GM18508 (cell line): Measurements from ENCODE around the gene MCAM.

Experiments
- ATAC-seq: cut with Tn5 transposase; IDR thresholded peaks from one replicate; pipeline ENCODE4 v1.9.1; 2021; ENCODE audit warnings: moderate number of reproducible peaks; ENCODE audit not compliant: insufficient read depth, unreplicated experiment

MCAM gene, protein sequence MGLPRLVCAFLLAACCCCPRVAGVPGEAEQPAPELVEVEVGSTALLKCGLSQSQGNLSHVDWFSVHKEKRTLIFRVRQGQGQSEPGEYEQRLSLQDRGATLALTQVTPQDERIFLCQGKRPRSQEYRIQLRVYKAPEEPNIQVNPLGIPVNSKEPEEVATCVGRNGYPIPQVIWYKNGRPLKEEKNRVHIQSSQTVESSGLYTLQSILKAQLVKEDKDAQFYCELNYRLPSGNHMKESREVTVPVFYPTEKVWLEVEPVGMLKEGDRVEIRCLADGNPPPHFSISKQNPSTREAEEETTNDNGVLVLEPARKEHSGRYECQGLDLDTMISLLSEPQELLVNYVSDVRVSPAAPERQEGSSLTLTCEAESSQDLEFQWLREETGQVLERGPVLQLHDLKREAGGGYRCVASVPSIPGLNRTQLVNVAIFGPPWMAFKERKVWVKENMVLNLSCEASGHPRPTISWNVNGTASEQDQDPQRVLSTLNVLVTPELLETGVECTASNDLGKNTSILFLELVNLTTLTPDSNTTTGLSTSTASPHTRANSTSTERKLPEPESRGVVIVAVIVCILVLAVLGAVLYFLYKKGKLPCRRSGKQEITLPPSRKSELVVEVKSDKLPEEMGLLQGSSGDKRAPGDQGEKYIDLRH

GRCh38 chr11:119316729-119317591, at the start of gene MCAM:
Gene MCAM, minus strand, starts transcription at chr11:119317130. Its CDS starts 29 bp downstream, at chr11:119317101.
- ATAC-seq = no peak

- ATAC-seq = no peak
Measured at GRCh38 chr11:119365071-119365591, 48.2 kb upstream of the MCAM start.

GRCh38 chr11:119363851-119364590, 47.1 kb upstream of the MCAM start:
- no peak for ATAC-seq

DNA sequence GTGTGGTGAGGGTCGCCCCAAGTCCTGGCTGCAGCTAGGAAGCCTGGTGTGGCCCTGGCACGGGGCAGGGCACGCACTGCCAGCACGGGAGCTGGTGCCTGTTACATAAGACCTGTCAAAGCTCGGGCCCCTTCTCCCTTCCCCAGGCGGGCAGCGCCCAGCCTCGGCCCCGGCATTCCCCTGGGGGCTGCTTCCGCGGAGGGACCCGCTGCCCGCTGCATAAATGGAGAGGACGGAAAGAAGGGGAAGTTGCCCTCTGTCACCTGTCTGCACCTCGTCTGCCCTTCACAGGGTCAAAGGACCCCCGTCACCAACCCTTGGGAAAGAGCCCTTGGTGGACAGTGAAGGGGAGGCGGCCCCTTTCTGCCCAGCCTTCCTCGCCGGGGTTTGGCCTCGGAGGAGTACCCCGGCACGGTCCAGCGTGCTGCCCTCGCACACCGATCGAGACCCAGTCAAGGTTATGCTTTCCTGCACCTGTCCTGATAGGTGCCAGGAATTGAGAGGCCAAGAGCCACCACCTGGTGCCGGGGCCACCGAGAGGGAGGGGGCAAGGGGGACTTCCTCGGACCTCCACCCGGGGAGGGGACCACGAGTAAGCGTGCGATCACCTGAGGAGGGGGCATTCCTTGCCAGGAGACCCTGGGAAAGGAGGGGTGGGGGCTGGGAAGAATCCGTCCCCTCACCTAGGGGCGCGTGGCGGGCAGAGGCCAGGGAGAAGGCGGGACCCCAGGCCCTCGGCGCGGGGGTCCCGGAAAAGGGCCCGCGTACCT, 46.3 kb upstream of the MCAM start:
- ATAC-seq = no peak

DNA sequence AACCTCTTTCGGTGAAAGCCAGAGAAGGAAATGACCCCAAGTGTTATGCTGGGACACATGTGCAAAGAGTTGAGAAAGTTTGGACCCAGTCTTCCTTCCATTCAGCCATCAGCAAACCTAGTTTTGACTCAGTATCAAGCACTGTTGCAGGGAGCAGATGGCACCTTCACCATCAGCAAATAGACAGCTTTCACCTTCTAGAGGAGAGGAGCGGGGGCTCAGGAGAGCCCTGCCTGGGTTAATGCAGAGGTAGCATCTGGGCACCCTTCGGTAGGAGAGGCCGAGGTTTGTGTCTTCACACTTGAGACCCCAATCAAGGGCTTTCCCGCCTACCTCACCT, 45.8 kb upstream of the MCAM start:
- ATAC-seq = no peak

DNA sequence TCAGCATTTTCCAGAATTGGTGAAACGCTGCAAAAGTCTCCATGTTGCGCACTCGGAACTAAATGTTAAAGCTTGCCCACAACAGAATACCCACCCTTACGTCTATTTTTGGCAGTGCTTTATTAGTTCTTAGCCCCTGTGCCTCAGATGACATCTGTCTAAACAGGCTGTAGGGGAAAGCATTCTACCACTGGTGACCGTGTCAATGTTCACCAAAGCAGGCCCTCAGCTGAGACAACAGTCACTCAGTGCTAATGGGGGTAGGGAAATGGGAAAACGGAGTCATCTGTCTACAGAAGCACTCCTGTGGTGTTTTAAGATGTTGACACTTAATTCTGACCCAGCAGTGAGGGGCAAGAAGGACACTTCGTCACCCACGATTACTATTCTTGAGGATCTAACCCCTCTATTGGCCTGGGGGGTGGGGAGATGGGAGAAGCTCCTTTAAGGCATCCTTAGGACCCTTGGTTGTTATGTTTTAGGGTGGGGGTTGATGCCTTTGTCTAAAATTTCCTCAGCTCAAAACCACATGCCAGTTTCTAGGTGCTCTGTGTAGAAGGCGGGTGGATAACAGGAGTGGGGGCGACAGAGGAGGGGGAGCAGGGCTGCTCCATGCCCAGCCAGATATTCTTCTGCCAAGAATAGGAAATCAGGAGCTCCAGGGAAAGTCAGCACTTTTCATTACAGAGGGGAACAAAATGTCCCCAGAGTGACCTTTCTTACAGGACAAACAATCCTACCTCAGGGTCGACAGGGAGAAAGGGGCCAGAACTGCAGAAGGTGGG, 45.2 kb upstream of the MCAM start:
- no peak for ATAC-seq

DNA sequence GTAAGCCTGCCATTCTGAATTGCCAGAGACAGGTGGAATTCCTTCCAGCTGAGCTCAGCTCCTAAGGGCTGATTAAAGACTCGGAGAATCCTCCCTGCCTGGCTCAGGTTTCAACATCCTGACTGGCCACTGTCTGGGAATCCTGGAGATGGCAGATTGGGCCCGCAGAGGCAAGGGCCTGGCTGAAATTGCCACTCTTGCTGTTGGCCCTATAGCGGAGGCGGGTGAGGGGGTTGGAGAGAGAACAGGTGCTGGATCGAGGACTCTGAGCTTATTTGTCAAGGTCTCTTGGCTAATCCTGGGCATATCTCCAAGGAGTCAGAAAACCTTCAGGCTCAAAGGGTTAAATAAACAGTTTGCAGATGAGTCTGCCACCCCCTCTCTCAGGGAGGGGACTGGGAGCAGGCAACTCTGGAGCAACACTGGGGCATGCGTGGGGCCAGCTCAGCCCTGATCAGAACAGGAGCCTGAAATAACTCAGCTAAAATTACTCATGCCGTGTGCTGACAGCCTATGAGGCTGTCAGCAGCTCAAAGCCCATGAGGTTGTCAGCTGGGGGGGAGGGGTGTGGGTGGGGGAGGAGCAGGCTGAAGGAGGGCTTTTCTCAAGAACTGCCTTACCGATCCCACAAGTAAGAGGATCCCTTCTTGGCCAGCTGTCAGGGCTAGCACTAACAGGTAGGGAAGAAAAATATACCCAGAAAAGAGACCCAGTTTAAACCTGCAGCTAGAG, 44.3 kb upstream of the MCAM start:
- no peak for ATAC-seq

- ATAC-seq = no peak
Measured at GRCh38 chr11:119359365-119360214, 42.7 kb upstream of the MCAM start.

DNA sequence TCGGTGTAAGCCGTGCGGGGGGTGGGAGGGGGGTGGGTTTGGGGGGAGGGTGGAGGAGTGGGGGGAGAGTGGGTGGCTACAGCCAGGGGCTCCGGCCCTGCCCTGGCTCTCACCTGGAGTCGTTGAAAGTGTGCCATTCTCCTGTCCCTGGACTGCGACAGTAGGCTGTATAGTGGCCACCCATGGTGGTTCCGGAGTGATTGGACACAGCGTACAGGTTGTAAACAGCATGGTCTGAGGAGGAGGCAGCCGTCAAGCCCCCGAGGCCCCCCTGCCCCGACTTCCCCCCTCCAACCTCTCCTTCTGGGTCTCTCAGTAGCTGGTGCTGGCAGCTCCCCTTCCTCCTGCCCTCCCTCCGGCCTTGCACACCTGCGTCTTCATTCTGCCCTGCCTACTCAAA, 40.1 kb upstream of the MCAM start:
- no peak for ATAC-seq

DNA sequence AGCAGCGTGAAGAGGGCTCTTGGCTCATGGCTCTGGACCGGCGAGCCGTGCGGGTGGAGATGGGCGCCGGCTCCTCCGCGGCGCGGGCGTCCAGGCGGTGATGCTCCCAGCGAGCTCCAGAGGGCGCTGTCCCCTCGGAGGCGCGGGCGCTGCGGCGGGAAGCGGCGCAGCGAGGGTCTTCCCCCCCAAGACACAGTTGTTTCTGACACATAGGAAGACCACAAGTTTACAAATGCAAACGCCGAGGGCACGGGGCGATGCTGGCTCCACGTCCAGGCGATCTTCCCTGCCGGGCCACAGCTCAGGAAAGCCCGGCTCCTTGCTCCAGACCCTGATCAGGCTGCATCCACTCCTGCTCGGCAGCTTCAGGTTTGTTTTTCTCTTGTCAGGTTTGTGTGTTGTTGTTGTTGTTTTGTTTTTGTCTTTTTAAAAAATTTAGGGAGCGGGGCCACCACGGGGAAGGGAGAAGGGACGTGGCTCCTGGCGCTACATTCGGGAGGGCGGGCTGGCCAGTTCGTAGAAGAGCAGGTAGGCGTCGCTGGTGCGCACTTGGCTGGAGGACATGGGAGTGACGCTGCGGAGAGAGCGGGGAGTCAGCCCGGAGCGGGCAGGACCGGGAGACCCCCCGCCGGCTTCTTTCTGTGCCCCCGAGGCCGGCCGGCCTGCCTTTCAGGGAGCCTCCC, 39.6 kb upstream of the MCAM start:
- ATAC-seq = no peak

- ATAC-seq = no peak
Measured at GRCh38 chr11:119355091-119355843, 38.3 kb upstream of the MCAM start.

DNA sequence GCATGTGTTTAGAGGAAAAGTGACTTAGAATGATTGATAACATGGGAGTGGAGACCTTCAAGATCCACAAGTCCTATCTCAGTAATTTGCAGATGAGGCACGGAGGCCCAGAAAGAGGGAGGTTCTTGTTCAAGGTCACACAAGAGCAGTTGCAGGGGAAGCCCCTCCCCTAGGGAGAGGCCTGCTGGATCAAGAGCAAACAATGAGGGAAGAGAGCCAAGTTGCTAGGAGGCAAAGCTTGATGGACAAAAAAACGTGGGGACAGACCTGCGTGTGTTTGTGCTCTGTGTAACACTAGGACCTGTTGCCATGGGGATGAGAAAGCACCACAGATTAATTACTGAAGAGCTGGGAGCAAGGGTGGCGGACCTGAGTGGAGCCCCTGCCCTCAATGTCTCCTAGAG, 35.9 kb upstream of the MCAM start:
- no peak for ATAC-seq

DNA sequence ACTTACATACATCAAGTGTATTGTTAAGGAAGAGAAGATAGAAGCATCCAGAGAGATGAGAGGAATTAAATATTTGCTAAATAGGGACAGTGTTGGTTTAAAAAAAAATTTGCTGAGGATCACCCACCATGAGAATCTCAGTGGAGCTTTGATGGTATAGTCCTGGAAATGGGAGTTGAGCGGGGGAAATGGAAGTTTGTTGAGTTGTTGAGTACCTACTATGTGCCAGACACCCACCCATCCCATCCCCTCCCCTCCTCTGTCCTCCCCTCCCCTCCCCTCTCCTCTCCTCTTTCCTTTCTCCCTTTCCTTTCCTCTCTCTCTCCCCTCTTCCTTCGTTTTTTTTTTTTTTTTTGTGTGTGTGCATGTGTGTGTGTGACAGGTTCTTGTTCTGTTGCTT, 34.3 kb upstream of the MCAM start:
- no peak for ATAC-seq

DNA sequence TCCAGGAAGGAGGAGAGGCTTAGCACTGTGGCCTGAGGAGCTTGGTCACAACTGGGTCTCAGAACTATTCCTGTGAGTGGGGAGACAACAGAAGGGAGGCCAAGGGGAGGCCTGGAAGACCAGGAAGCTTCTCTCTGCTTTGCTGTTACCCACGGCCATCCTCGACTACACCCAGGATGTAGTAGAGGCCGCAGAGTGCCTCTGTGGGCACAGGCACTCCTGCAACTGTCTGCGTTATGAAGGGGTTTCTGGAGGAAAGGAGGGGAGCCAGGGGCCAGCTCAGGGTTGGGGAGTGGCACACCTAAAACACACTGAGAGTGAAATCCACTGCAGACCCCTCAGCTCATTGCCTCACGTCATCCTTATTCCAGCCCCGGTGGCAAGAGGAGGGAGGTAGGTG, 33.4 kb upstream of the MCAM start:
- ATAC-seq = no peak

DNA sequence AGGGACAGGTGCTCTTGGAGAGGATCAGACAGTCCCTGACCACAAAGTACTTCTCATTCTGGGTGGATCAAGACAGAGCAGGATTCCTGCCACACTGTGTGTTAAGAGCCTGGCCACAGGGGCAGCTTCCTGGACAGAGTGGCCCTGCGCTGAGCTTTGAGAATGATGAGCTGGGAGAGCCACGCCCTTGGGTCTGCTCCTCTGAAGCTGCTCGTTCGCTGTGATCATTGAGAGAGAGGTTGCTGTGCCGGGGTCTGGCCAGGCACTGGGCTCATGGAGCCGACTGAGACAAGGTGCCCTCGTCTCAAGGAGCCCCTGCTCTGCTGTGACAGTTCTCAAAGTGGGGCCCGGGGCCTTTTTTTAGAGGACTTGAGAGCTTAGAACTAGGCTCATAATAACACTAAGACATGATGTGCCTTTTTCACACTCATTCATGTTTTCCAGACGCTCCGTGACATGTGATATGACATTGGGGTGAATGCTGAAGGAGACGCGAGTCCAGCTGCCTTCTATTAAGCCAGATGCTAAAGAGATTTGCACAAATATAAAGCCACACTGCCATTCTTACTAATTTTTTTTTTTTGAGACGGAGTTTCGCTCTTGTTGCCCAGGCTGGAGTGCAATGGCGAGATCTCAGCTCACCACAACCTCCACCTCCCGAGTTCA, 31.1 kb upstream of the MCAM start:
- no peak for ATAC-seq
